ENCODE results near the gene PLXNB1. TPM values are rescaled to one million over a fixed set of nuclear protein-coding genes. Genes with fewer than 3 reads are reported as not detected.

The PLXNB1 gene
- total and polyA plus RNA-seq, 10 of the 15 experiments (the other 5 are each of a cell fraction or from before 2014, with no cell fraction given), result 0.18 to 15.1 (median 5.3) TPM

DNA sequence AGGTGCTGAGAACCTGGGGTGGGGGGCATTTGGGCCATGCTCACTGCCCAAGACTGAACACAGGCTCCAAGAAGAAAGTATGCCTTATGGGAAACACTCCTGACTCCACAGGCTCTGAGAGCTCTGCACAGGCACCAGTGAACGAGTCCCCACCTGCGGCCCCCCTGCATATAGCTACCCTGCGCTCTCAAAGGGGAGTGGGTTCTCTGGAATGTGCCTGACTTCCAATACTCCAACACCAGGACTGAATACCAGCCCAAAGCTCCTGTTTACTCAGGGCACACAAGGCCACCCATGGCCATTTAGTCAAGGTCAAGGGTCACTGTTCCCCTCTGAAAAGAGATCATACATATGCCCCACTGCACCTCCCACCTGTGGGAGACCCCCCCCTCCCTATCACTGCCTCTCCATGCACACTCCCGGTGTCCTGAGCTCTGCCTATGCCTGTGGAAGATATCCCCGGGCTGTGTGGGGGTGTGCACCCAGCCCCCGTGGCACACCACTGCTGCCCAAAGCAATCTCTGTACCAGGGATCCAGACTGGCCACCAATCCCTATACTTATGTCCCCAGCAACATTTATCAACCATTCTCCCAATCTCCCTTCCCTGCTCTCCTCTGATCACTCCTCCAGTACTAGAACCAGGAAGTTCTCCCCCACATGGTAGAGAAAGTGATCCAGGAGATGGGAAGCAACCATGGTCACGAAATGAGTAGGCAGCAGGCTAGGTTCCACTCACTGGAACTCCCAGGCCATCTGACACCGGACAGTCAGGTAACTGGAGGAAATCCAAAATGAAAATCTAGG lies 1.5 kb upstream of the PLXNB1 start:
- in situ Hi-C loops (cut with MboI) (no loop called here), intact Hi-C loops (cut with micrococcal nuclease; ENCODE audit: unreplicated experiment) (no loop called here)
- ChIA-PET SMC1A (ENCODE audit: uncharacterized antibody, unreplicated experiment) (interaction anchor here (1.2 to 11.5 kb wide), 2 partner anchors 24 to 30 kb away, joined by 4 to 287 read pairs; no protein-coding TSS in a partner anchor), CTCF (interaction anchor here (0.8 to 12.5 kb wide), 3 partner anchors 23 to 159 kb away, joined by 3 to 757 read pairs (median 28); no protein-coding TSS in a partner anchor), RAD21 (ENCODE audit: unreplicated experiment) (no interaction called here), POLR2A (no interaction called here)
- Histone ChIP-seq H3K4me3 (no peak overlapping the region), H3K9ac (ENCODE audit: control insufficient read depth, insufficient read depth, low read length) (no peak overlapping the region), H3K36me3 (ENCODE audit: control insufficient read depth in 2 of 2, insufficient read depth in 2 of 2, low read length in 1 of 2) (peaks cover 2 to 16% of the 10 kb centered on the region in 2 experiments; a peak in 2 of 4 replicates), H3K4me1 (ENCODE audit: control insufficient read depth, insufficient read depth, low read length) (peaks cover 25% of the 10 kb centered on the region), H3K4me2 (ENCODE audit: control insufficient read depth, insufficient read depth) (no peak overlapping the region), H3K9me3 (replicated peaks; ENCODE audit: control insufficient read depth, insufficient read depth, low read length) (no peaks in the 10 kb centered on the region), H3K27me3 (replicated peaks in 1 of 2; ENCODE audit: control insufficient read depth in 2 of 2, insufficient read depth in 2 of 2, low read length in 1 of 2) (no peaks in the 10 kb centered on the region), H2AFZ (ENCODE audit: control insufficient read depth, low read depth, low read length) (no peak overlapping the region), H4K20me1 (ENCODE audit: control insufficient read depth, insufficient read depth) (no peaks in the 10 kb centered on the region), H3K27ac (ENCODE audit: control insufficient read depth, insufficient read depth) (peak overlapping the region; percentile 54; the same call in 1 of the 2 replicates), H3K79me2 (ENCODE audit: control insufficient read depth, insufficient read depth, low read length) (no peaks in the 10 kb centered on the region; the same call in 1 of the 2 replicates)
- FAIRE-seq, result no peak
- no peak for ATAC-seq
- no peak for DNase-seq (ENCODE audit: low read depth, low spot score)
- TF ChIP-seq GATAD2B (conservative IDR thresholded peaks at IDR 0.05; ENCODE audit: low read depth) (no peak), CEBPB (IDR thresholded peaks at IDR 0.05; ENCODE audit: borderline replicate concordance in 1 of 2, low read depth in 2 of 2, low read length in 2 of 2) (no peak), TAF1 (IDR thresholded peaks at IDR 0.05; ENCODE audit: borderline replicate concordance, low read depth, low read length) (no peak), RB1 (IDR thresholded peaks at IDR 0.05; ENCODE audit: borderline replicate concordance) (no peak), POU2F2 (IDR thresholded peaks at IDR 0.05; ENCODE audit: borderline replicate concordance, low read depth, low read length) (no peak), SIX5 (IDR thresholded peaks at IDR 0.05; ENCODE audit: low read depth, low read length, severe bottlenecking) (no peak), SMC3 (IDR thresholded peaks at IDR 0.05; ENCODE audit: borderline replicate concordance, low read length) (no peak), NFIC (IDR thresholded peaks at IDR 0.05; ENCODE audit: low read depth, low read length) (no peak), MTA3 (IDR thresholded peaks at IDR 0.05; ENCODE audit: borderline replicate concordance, low read length) (no peak), EP300 (IDR thresholded peaks at IDR 0.05; ENCODE audit: borderline replicate concordance in 1 of 2, control insufficient read depth in 1 of 2, low read depth in 2 of 2, low read length in 2 of 2) (no peak), BCL11A (IDR thresholded peaks at IDR 0.05; ENCODE audit: low read depth, low read length) (no peak), PAX5 (IDR thresholded peaks at IDR 0.05; ENCODE audit: borderline replicate concordance, low read depth, low read length) (no peak)
- TF ChIP-seq, protein P1, sequence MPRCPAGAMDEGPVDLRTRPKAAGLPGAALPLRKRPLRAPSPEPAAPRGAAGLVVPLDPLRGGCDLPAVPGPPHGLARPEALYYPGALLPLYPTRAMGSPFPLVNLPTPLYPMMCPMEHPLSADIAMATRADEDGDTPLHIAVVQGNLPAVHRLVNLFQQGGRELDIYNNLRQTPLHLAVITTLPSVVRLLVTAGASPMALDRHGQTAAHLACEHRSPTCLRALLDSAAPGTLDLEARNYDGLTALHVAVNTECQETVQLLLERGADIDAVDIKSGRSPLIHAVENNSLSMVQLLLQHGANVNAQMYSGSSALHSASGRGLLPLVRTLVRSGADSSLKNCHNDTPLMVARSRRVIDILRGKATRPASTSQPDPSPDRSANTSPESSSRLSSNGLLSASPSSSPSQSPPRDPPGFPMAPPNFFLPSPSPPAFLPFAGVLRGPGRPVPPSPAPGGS (IDR thresholded peaks at IDR 0.05; ENCODE audit: borderline replicate concordance, insufficient read depth, low read depth, low read length, poor library complexity, severe bottlenecking), result no peak
- TF ChIP-seq, protein P2, sequence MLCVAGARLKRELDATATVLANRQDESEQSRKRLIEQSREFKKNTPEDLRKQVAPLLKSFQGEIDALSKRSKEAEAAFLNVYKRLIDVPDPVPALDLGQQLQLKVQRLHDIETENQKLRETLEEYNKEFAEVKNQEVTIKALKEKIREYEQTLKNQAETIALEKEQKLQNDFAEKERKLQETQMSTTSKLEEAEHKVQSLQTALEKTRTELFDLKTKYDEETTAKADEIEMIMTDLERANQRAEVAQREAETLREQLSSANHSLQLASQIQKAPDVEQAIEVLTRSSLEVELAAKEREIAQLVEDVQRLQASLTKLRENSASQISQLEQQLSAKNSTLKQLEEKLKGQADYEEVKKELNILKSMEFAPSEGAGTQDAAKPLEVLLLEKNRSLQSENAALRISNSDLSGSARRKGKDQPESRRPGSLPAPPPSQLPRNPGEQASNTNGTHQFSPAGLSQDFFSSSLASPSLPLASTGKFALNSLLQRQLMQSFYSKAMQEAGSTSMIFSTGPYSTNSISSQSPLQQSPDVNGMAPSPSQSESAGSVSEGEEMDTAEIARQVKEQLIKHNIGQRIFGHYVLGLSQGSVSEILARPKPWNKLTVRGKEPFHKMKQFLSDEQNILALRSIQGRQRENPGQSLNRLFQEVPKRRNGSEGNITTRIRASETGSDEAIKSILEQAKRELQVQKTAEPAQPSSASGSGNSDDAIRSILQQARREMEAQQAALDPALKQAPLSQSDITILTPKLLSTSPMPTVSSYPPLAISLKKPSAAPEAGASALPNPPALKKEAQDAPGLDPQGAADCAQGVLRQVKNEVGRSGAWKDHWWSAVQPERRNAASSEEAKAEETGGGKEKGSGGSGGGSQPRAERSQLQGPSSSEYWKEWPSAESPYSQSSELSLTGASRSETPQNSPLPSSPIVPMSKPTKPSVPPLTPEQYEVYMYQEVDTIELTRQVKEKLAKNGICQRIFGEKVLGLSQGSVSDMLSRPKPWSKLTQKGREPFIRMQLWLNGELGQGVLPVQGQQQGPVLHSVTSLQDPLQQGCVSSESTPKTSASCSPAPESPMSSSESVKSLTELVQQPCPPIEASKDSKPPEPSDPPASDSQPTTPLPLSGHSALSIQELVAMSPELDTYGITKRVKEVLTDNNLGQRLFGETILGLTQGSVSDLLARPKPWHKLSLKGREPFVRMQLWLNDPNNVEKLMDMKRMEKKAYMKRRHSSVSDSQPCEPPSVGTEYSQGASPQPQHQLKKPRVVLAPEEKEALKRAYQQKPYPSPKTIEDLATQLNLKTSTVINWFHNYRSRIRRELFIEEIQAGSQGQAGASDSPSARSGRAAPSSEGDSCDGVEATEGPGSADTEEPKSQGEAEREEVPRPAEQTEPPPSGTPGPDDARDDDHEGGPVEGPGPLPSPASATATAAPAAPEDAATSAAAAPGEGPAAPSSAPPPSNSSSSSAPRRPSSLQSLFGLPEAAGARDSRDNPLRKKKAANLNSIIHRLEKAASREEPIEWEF (IDR thresholded peaks at IDR 0.05; ENCODE audit: insufficient replicate concordance, low read depth, low read length), result no peak
- WGBS (ENCODE audit: insufficient coverage, insufficient replicate concordance, low lambda C conversion rate, missing lambda C conversion rate), result 81% methylated on average over 8 of the region's 8 CpGs
- BruUV-seq (replicated peaks), result no TSS peak
